Fibroblast of gingiva (primary cell): Measurements from ENCODE around the gene CHST8.
"Not testable (repeated sequence)": the region's sequence is repeated elsewhere in the genome, so short reads cannot be mapped to it uniquely, and the experiment has no call there.

Experiments used
- DNase-seq: peaks from one replicate; pipeline ENCODE4 v3.0.0-alpha.2; 2011; ENCODE audit warnings: low read depth

The CHST8 gene

GRCh38 chr19:33813391-33814101 lies 191.8 kb downstream of the CHST8 start:
- no peak for DNase-seq

GRCh38 chr19:33814181-33815165 lies 192.7 kb downstream of the CHST8 start:
- no peak for DNase-seq

GRCh38 chr19:33815380-33816340 lies 193.9 kb downstream of the CHST8 start:
- DNase-seq: no peak

- no peak for DNase-seq
Observed at GRCh38 chr19:33818411-33818810, 196.7 kb downstream of the CHST8 start.

GRCh38 chr19:33819078-33819477 lies 197.3 kb downstream of the CHST8 start:
- not testable (repeated sequence) for DNase-seq

GRCh38 chr19:33819506-33819879 lies 197.7 kb downstream of the CHST8 start:
- DNase-seq: no peak

- peak; percentile 89 for DNase-seq
Observed at GRCh38 chr19:33819880-33820781, 198.4 kb downstream of the CHST8 start.

GRCh38 chr19:33821871-33822270 lies 200.1 kb downstream of the CHST8 start:
- DNase-seq: no peak
